RWPE2 (cell line): ENCODE results near the gene PNPO.

Source experiments
- ATAC-seq: fragments of 200-7000 bp; cut with Tn5 transposase; 3 replicates; pipeline ENCODE4 v1.9.1; 2021; ENCODE audit warnings: low read depth
- DNase-seq: peaks from one replicate; pipeline ENCODE4 v3.0.0-alpha.2; 2020; ENCODE audit warnings: low spot score
- H3K27ac ChIP-seq: fragments of 450-650 bp; 2 replicates; pipeline ENCODE4 v1.5.1; 2017; ENCODE audit warnings: mild to moderate bottlenecking; ENCODE audit not compliant: poor library complexity, severe bottlenecking
- H3K27me3 ChIP-seq: fragments of 250-450 bp; sonication (Bioruptor Pico); 2 replicates; pipeline ENCODE4 v1.5.1; 2021; ENCODE audit warnings: mild to moderate bottlenecking, moderate library complexity; ENCODE audit not compliant: insufficient read depth, poor library complexity, severe bottlenecking
- H3K36me3 ChIP-seq: fragments of 250-450 bp; sonication (Bioruptor Pico); 2 replicates; pipeline ENCODE4 v1.5.1; 2020; ENCODE audit warnings: low read depth, mild to moderate bottlenecking, moderate library complexity
- H3K4me1 ChIP-seq: fragments of 250-450 bp; sonication (Bioruptor Pico); 2 replicates; pipeline ENCODE4 v1.5.1; 2021; ENCODE audit warnings: mild to moderate bottlenecking, moderate library complexity; ENCODE audit not compliant: insufficient read depth, poor library complexity, severe bottlenecking
- H3K4me3 ChIP-seq: fragments of 250-450 bp; sonication (Bioruptor Pico); 2 replicates; pipeline ENCODE4 v1.5.1; 2021; ENCODE audit warnings: mild to moderate bottlenecking, moderate library complexity; ENCODE audit not compliant: severe bottlenecking
- H3K9me3 ChIP-seq: fragments of 250-450 bp; sonication (Bioruptor Pico); 2 replicates; pipeline ENCODE4 v1.5.1; 2021; ENCODE audit warnings: mild to moderate bottlenecking, moderate library complexity; ENCODE audit not compliant: severe bottlenecking
- TF ChIP-seq, protein P1 (sequence below): fragments of 450-650 bp; IDR thresholded peaks from one replicate; pipeline ENCODE4 v1.5.1; 2017; ENCODE audit warnings: mild to moderate bottlenecking, moderate library complexity; ENCODE audit not compliant: poor library complexity, severe bottlenecking

Gene PNPO

DNA sequence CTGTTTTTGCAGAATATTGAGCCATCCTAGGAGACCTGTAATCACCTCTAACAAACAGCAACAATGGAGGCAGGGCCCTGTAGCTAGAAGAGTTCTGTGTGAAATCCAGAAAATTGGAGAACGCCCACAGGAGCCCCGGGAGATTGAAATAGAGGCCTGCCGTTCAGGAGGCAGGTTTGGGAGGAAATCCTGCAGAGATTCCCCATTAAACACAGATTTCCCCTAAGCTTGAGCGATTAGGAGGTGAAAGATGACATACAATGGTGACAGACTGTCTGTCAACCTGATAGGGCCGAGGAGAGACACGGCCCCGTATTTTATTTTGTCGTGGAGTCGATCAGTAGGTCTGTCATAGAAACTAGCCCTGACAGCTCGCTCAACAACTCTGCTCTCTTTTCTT, 47.8 kb downstream of the PNPO start:
- DNase-seq (no peak), ATAC-seq (no peak)
- no peak overlapping the region for H3K27ac ChIP-seq
- no peak overlapping the region for H3K4me3 ChIP-seq
- TF ChIP-seq, protein P1, sequence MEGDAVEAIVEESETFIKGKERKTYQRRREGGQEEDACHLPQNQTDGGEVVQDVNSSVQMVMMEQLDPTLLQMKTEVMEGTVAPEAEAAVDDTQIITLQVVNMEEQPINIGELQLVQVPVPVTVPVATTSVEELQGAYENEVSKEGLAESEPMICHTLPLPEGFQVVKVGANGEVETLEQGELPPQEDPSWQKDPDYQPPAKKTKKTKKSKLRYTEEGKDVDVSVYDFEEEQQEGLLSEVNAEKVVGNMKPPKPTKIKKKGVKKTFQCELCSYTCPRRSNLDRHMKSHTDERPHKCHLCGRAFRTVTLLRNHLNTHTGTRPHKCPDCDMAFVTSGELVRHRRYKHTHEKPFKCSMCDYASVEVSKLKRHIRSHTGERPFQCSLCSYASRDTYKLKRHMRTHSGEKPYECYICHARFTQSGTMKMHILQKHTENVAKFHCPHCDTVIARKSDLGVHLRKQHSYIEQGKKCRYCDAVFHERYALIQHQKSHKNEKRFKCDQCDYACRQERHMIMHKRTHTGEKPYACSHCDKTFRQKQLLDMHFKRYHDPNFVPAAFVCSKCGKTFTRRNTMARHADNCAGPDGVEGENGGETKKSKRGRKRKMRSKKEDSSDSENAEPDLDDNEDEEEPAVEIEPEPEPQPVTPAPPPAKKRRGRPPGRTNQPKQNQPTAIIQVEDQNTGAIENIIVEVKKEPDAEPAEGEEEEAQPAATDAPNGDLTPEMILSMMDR = no peak
- H3K36me3 ChIP-seq = 0 out of 2 replicates have a peak, but pooled peaks cover 5% of the 10 kb centered on the region
- no peaks in the 10 kb centered on the region for H3K4me1 ChIP-seq
- no peaks in the 10 kb centered on the region for H3K27me3 ChIP-seq
- H3K9me3 ChIP-seq = no peaks in the 10 kb centered on the region

DNA sequence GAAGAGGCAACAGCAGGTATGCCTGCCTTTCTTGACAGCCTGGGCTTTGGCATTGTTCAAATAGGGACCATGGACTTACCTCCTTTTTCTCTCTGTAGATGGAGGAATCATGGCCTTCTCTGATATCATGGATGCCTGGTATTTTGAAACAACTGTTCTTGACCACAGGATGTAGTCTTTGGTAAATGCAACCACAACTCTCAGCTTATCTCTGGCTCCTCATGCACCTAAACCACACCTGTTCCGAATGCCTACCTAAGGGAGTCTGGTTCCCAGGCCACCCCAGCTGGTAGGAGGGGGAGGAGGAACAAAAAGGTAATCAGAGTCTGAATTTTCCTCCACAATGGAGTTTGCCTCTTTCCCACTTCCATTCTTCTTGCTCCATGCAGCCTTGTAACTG, 48.3 kb downstream of the PNPO start:
- ATAC-seq (no peak), DNase-seq (no peak)
- Histone ChIP-seq H3K27me3 (no peaks in the 10 kb centered on the region), H3K36me3 (no peaks in the 10 kb centered on the region), H3K27ac (no peak overlapping the region), H3K4me1 (no peaks in the 10 kb centered on the region), H3K9me3 (no peaks in the 10 kb centered on the region), H3K4me3 (no peak overlapping the region)
- TF ChIP-seq, protein P1 = no peak

DNA sequence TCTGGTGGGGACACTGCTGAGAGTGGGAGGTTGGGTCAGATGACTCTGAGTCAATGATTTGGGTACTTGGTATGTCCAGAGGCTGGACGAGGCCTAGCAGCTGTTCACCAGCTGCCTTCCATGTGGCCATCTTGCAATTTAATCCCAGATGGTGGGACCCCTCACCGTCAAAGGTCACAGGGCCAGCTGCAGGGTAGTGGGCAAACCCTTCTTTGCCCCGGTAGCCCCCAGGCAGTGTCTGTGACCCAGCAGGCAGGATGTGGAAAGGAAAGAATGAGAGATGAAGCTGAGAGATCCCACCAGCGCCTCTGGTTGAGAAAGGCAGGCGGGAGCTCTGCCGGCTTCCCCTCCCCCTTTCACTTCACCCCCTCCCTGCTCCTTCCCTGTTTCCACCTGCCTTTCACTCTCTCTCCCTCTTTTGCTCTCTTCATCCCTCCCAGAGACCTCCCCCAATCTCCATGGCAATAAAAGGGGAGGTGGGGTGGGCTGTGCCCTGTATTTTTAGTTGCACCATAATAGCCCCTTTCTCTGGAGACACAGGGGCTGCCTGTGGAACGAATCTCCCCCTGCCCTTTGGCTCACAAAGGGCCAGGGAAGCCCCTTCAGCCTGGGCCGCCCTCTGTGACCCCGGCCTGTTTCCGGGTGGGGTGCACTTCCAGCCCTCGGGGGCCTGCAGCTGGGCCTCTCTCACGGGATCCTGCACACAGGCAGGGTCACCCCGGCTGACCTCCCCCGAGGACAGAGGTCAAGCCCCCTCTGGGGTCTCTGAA, 49.8 kb downstream of the PNPO start:
- Histone ChIP-seq H3K27ac (no peak overlapping the region), H3K9me3 (no peaks in the 10 kb centered on the region), H3K27me3 (no peaks in the 10 kb centered on the region), H3K4me1 (no peaks in the 10 kb centered on the region), H3K36me3 (no peaks in the 10 kb centered on the region), H3K4me3 (no peak overlapping the region)
- DNase-seq = no peak
- no peak for ATAC-seq
- TF ChIP-seq, protein P1 = no peak

DNA sequence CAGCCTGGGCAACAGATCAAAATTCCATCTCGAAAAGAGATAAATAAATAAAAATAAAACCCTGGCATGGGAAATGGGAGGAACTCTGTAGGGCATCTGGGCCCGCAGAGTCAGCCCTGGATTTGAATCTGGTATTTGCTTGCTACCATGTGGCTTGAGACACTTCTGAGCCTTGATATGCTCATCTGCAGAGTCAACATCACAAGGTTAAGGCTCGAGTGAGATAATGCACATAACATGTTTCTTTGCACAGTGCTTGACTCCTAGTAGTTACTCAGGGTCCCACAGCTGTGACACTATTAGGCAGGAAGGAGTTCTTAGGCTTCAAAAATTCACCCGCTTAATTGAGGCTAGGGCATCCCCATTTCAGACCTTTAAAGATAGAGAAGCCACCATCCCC, 50.8 kb downstream of the PNPO start:
- Histone ChIP-seq H3K36me3 (no peaks in the 10 kb centered on the region), H3K4me3 (no peak overlapping the region), H3K27ac (no peak overlapping the region)

More for the DNA sequence above, 50.8 kb downstream of the PNPO start:
- no peaks in the 10 kb centered on the region for H3K9me3 ChIP-seq
- no peaks in the 10 kb centered on the region for H3K27me3 ChIP-seq
- H3K4me1 ChIP-seq = no peaks in the 10 kb centered on the region
- DNase-seq = no peak
- no peak for ATAC-seq
- TF ChIP-seq, protein P1 = no peak
